Fibroblast of the aortic adventitia (primary cell): ENCODE results near the gene NRXN2. TPM values are rescaled to one million over a fixed set of nuclear protein-coding genes. Genes with fewer than 3 reads are reported as not detected.
"Not testable (repeated sequence)": the region's sequence is repeated elsewhere in the genome, so short reads cannot be mapped to it uniquely, and the experiment has no call there.

Source experiments
- DNase-seq: peaks from one replicate; pipeline ENCODE4 v3.0.0-alpha.2; 2010; ENCODE audit warnings: low read depth
- H3K4me3 ChIP-seq: 2 replicates; pipeline ENCODE4 v1.5.1; 2011; ENCODE audit warnings: low read depth, mild to moderate bottlenecking, control low read depth, low read length, moderate library complexity
- total RNA-seq: library from RNA; depleted of rRNA; stranded (reverse); fragments of >200 nt; gene quantifications from 2 replicates; pipeline ENCODE4 v1.2.3, GENCODE V29; 2012; ENCODE audit warnings: low replicate concordance
- TF ChIP-seq, protein P1 (sequence below): IDR thresholded peaks from 2 replicates; pipeline ENCODE4 v1.5.1; 2011; ENCODE audit warnings: mild to moderate bottlenecking, low read length, control low read depth, inconsistent platforms; ENCODE audit not compliant: insufficient read depth

Gene NRXN2
- total RNA-seq, 1 donor = 3.3 TPM

DNA sequence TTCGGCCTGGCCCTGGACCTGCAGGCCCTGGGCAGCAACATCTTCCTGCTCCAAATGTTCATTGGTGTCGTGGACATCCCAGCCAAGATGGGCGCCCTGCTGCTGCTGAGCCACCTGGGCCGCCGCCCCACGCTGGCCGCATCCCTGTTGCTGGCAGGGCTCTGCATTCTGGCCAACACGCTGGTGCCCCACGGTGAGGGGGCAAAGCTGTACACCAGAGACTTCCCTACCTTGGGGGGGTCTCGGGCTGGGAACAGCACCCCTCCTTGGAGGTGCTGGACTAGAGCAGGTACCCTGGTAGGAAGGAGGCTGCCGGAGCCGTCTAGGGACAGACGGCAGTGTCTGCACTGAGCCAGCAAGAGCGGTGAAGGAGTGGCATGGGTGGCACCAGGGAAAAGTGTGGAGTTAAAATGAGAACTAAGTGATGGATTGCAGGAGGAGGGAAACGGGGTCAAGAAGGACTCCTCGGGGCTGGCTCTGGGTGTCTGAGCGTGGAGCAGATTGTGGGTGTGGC lies 123.2 kb downstream of the NRXN2 start:
- TF ChIP-seq, protein P1, sequence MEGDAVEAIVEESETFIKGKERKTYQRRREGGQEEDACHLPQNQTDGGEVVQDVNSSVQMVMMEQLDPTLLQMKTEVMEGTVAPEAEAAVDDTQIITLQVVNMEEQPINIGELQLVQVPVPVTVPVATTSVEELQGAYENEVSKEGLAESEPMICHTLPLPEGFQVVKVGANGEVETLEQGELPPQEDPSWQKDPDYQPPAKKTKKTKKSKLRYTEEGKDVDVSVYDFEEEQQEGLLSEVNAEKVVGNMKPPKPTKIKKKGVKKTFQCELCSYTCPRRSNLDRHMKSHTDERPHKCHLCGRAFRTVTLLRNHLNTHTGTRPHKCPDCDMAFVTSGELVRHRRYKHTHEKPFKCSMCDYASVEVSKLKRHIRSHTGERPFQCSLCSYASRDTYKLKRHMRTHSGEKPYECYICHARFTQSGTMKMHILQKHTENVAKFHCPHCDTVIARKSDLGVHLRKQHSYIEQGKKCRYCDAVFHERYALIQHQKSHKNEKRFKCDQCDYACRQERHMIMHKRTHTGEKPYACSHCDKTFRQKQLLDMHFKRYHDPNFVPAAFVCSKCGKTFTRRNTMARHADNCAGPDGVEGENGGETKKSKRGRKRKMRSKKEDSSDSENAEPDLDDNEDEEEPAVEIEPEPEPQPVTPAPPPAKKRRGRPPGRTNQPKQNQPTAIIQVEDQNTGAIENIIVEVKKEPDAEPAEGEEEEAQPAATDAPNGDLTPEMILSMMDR = no peak
- H3K4me3 ChIP-seq = no peak overlapping the region
- DNase-seq = no peak

DNA sequence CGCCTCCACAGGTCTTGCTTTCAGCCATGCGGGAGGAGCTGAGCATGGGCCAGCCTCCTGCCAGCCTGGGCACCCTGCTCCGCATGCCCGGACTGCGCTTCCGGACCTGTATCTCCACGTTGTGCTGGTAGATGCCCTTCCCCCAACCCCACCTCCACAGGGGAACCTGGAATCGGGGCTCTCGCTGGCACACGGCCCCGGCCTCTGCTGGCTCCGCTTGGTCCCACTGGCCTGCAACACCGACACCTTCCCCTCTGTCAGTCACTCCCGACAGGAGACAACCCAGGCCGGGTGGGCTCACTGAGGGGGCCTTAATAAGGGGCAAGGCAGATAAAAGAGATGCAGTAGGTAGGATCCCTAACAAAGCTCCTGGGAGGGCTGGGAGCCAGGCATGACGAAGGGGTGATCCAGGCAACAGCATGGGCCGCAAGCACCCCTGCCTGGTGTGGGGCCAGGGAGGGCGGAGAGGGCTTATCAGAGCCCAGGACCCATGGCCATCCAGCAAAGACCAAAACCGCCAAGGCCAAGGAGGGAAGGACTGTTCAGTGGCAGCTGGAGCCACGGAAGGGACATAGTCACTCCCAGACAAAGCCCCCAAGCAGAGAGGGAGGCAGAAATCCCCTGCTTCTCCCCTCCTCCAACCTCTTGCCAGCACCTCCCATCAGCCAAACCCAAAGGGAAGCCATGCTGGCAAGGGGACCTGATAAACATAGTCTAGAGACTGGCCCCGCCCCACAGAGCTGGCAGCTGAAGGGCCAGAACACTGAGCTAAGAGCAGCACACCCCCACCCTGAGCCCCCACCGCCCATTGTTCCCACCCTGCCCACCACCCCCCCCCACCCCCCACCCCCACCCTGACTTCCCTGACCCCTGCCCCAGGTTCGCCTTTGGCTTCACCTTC lies 124.0 kb downstream of the NRXN2 start:
- no peak for DNase-seq
- no peak overlapping the region for H3K4me3 ChIP-seq
- TF ChIP-seq, protein P1 = no peak

DNA sequence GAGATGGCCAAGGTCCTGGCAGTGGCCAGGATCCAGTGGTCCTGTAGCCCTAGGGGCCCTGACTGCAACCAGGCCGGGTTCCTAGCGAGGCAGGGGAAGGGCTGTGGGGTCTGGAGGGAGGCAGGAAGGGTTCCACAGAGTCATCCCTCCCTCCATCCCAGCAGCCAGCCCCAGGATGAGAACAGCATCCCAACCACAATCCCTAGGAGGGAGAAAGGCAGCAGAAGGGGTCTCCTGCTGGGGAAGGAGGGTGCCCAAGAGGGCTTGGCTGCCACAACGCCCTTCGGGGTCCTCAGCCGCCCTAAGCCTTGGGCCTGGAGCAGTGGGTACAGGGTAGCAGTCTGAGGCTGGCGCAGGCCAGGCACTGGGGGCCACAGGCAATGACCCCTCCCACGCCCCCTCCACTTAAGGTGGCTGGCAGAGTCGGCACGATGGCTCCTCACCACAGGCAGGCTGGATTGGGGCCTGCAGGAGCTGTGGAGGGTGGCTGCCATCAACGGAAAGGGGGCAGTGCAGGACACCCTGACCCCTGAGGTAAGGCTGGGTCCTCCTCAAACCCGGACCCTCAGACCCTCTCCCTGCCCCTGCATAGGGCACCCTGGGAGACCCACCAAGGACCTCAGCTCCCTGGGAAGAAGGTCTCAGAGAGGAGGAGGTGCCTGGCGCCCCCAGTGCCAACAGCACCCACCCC lies 124.7 kb downstream of the NRXN2 start:
- no peak for DNase-seq
- TF ChIP-seq, protein P1 = no peak
- H3K4me3 ChIP-seq = no peak overlapping the region

DNA sequence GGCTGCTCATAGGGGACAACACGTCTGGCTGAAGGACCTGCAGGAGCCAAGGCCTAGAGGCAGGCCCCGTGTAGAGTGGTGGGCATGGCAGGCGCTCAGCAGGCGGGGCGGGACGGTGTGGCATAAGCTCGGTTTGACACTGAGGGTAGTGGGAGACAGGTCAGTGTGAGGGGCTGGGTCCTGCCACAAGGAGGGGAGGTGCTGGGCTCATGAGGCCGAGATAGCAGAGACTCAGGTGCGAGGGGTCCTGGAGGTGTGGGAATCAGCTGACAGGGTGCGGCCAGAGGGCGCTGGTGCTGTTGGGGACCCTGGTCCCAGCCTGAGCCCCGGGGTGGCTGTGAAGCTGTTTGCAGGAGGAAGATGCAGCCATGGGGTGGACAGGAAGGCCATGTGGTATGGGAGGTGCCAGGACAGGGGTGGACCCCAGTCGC lies 125.3 kb downstream of the NRXN2 start:
- TF ChIP-seq, protein P1 = no peak
- no peak overlapping the region for H3K4me3 ChIP-seq
- DNase-seq = no peak

DNA sequence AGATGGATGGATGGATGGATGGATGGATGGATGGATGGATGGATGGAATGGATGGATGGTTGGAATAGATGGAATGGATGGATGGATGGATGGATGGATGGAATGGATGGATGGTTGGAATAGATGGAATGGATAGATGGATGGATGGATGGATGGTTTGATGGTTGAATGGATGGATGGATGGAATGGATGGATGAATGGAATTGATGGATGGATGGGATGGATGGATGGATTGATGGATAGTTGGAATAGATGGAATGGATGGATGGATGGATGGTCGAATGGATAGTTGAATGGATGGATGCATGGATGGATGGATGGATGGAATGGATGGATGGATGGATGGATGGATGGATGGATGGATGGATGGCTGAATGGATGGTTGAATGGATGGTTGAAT lies 127.1 kb downstream of the NRXN2 start:
- H3K4me3 ChIP-seq, DNase-seq: not testable (repeated sequence)

DNA sequence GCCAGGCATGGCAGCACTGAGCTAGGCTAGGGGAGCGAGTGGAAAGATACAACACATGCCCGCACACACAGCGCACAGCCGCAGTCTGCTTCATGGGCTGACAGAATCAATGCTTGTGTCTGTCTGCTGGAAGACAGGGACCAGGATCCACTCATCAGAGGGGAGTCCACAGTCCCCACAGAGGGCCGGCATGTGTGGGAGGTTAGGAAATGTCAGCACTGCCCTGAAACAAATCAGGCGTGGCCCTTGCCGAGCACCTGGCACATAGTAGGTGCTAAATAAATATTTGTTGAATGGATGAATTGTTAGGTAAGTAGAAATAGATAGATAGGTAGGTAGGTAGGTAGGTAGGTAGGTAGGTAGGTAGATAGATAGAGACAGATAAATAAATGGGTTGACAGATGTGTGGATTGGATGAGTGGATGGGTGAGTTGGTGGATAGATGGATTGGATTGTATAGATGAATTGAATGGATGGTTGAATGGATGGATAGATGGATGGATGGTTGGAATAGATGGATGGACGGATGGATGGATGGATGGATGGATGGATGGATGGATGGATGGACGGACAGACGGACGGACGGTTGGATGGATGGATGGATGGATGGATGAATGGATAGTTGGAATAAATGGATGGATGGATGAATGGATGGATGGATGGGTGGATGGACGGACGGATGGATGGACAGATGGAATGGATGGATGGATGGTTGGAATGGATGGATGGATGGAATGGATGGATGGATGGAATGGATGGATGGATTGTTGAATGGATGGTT lies 128.6 kb downstream of the NRXN2 start:
- DNase-seq = no peak
- no peak overlapping the region for H3K4me3 ChIP-seq
- TF ChIP-seq, protein P1 = no peak
